K562 (cell line): ENCODE data around the gene ZC3H10. TPM values are rescaled to one million over a fixed set of nuclear protein-coding genes. Genes with fewer than 3 reads are reported as not detected.
A peak's percentile ranks its signal among the peaks of the same experiment; 100 is the strongest.

ENCODE experiments used
- ARID1B ChIP-seq: fragments of 450-650 bp; IDR thresholded peaks from 2 replicates; pipeline ENCODE4 v1.6.1; 2016; ENCODE audit warnings: antibody characterized with exemption, mild to moderate bottlenecking, inconsistent platforms
- ARNT ChIP-seq, 2 experiments: fragments of 450-650 bp; IDR thresholded peaks; 2 replicates each; pipeline ENCODE4 v1.6.1; 2016; ENCODE audit warnings: mild to moderate bottlenecking in 1 of 2
- CLOCK ChIP-seq: fragments of 250-450 bp; sonication (Bioruptor Pico); IDR thresholded peaks from 2 replicates; pipeline ENCODE4 v1.4.0; 2020; ENCODE audit warnings: mild to moderate bottlenecking, moderate library complexity, borderline replicate concordance
- GATA2 ChIP-seq: sonication (generic); formaldehyde crosslinking; IDR thresholded peaks from 2 replicates; pipeline ENCODE4 v1.4.0; 2020; ENCODE audit warnings: mild to moderate bottlenecking, missing genetic modification reagents
- ILK ChIP-seq: fragments of 450-650 bp; IDR thresholded peaks from 2 replicates; pipeline ENCODE4 v1.6.1; 2016; ENCODE audit warnings: missing genetic modification characterization, low read depth, mild to moderate bottlenecking, missing compliant biosample characterization, moderate library complexity, borderline replicate concordance
- KAT7 ChIP-seq: sonication (generic); formaldehyde crosslinking; IDR thresholded peaks from 2 replicates; pipeline ENCODE4 v1.8.0; 2022; ENCODE audit warnings: missing genetic modification reagents, mild to moderate bottlenecking, borderline replicate concordance
- KDM5B ChIP-seq: fragments of 200-600 bp; sonication (generic); IDR thresholded peaks from 2 replicates; pipeline ENCODE4 v1.6.1; 2012; ENCODE audit warnings: low read depth, mild to moderate bottlenecking, moderate library complexity, low read length, control low read depth, inconsistent platforms; ENCODE audit not compliant: insufficient replicate concordance
- MIER1 ChIP-seq: fragments of 450-650 bp; IDR thresholded peaks from 2 replicates; pipeline ENCODE4 v1.6.1; 2016; ENCODE audit warnings: antibody characterized with exemption, mild to moderate bottlenecking, low read depth
- NFXL1 ChIP-seq: fragments of 450-650 bp; formaldehyde crosslinking; IDR thresholded peaks from 2 replicates; pipeline ENCODE4 v1.4.0; 2021; ENCODE audit warnings: mild to moderate bottlenecking
- NONO ChIP-seq, 2 experiments: fragments of 200-400 bp in 1 of 2; fragments of 450-650 bp in 1 of 2; formaldehyde crosslinking in 1 of 2; IDR thresholded peaks; 2 replicates each; pipeline ENCODE4 v1.6.1; 2017; ENCODE audit warnings: low read depth in 2 of 2, mild to moderate bottlenecking in 2 of 2, moderate library complexity in 2 of 2, low read length in 1 of 2
- PATZ1 ChIP-seq: fragments of 250-450 bp; sonication (Bioruptor Pico); IDR thresholded peaks from 2 replicates; pipeline ENCODE4 v1.5.0; 2020; ENCODE audit warnings: mild to moderate bottlenecking, borderline replicate concordance
- PRPF4 ChIP-seq: fragments of 200-400 bp; formaldehyde crosslinking; IDR thresholded peaks from one replicate; pipeline ENCODE4 v1.6.1; 2017; ENCODE audit warnings: low read length, low read depth, mild to moderate bottlenecking; ENCODE audit not compliant: insufficient read depth, poor library complexity, severe bottlenecking
- PYGO2 ChIP-seq: fragments of 450-650 bp; IDR thresholded peaks from 2 replicates; pipeline ENCODE4 v1.6.1; 2016; ENCODE audit warnings: mild to moderate bottlenecking, missing genetic modification characterization, moderate library complexity, missing compliant biosample characterization
- RBM17 ChIP-seq: fragments of 200-400 bp; formaldehyde crosslinking; IDR thresholded peaks from 2 replicates; pipeline ENCODE4 v1.6.1; 2017; ENCODE audit warnings: low read depth, mild to moderate bottlenecking, low read length, borderline replicate concordance
- RHOXF2B ChIP-seq: fragments of 250-450 bp; sonication (Bioruptor Pico); conservative IDR thresholded peaks from 2 replicates; pipeline ENCODE4 v1.5.1; 2021
- STAT5B ChIP-seq: fragments of 250-450 bp; sonication (Bioruptor Pico); IDR thresholded peaks from 2 replicates; pipeline ENCODE4 v1.8.0; 2021; ENCODE audit warnings: mild to moderate bottlenecking, inconsistent platforms
- TAF9B ChIP-seq: fragments of 450-650 bp; IDR thresholded peaks from 2 replicates; pipeline ENCODE4 v1.6.1; 2018; ENCODE audit warnings: mild to moderate bottlenecking; ENCODE audit not compliant: partially characterized antibody
- TOE1 ChIP-seq, 2 experiments: fragments of 450-650 bp in 1 of 2; sonication (generic) in 1 of 2; formaldehyde crosslinking in 1 of 2; IDR thresholded peaks; 2 replicates each; pipeline versions ENCODE4 v1.7.1 to v1.8.0; 2016 to 2022; ENCODE audit warnings: borderline replicate concordance in 2 of 2, mild to moderate bottlenecking in 2 of 2, antibody characterized with exemption in 1 of 2, inconsistent platforms in 1 of 2, low read depth in 1 of 2, missing genetic modification reagents in 1 of 2, moderate library complexity in 1 of 2
- ZFX ChIP-seq: sonication (generic); formaldehyde crosslinking; IDR thresholded peaks from 2 replicates; pipeline ENCODE4 v1.8.0; 2022; ENCODE audit warnings: mild to moderate bottlenecking, missing genetic modification reagents, moderate library complexity
- polyA plus RNA-seq, 8 experiments: library from polyadenylated mRNA; depleted of rRNA in 4 of 8; stranded (reverse) in 5 of 8; unstranded in 3 of 8; fragments of >200 nt; fragmentation: Nextera tagmentation in 2 of 8; fragmentation: Illumina TruSeq in 1 of 8; extraction: Ambion mirVana in 2 of 8; extraction: Trizol in 1 of 8; gene quantifications; 2 replicates each; pipeline versions ENCODE4 v1.2.1 to v1.2.3, GENCODE V29; 2011 to 2014; ENCODE audit warnings: inconsistent platforms in 1 of 8, missing spikeins in 1 of 8
- total RNA-seq, 7 experiments: library from RNA; depleted of rRNA in 6 of 7; stranded (reverse); fragments of >200 nt in 6 of 7; fragmentation: Illumina TruSeq in 2 of 7; extraction: Trizol in 2 of 7; gene quantifications; 2 replicates each; pipeline versions ENCODE4 v1.2.1 to v1.2.3, GENCODE V29; 2011 to 2021; ENCODE audit warnings: low replicate concordance in 1 of 7
- TF ChIP-seq, protein P1 (sequence below): fragments of 450-650 bp; formaldehyde crosslinking; IDR thresholded peaks from 2 replicates; pipeline ENCODE4 v1.4.0; 2022; ENCODE audit warnings: mild to moderate bottlenecking, moderate library complexity

Gene ZC3H10
- total and polyA plus RNA-seq, 9 of the 15 experiments (the other 6 are each of a cell fraction or from before 2014, with no cell fraction given) = 0.31 to 4.1 (median 1.6) TPM

- 0 out of 2 replicates have a peak, but pooled peaks have one; percentile 66 for TF ChIP-seq RHOXF2B
- TF ChIP-seq NFXL1 (CRISPR knock-in tag) = peak; percentile 66; the same call in 1 of the 2 replicates
- peak in 1 of 2 experiments; percentile 65; a peak in 2 of 4 replicates for TF ChIP-seq ARNT (IDR thresholded peaks at IDR 0.05)
- peak; percentile 65 for TF ChIP-seq ARID1B
- no peak for TF ChIP-seq GATA2 (CRISPR knock-in tag)
- peak; percentile 60; the same call in 1 of the 2 replicates for TF ChIP-seq PYGO2 (tag)
- TF ChIP-seq KAT7 (CRISPR knock-in tag) = no peak
- TF ChIP-seq, protein P1, sequence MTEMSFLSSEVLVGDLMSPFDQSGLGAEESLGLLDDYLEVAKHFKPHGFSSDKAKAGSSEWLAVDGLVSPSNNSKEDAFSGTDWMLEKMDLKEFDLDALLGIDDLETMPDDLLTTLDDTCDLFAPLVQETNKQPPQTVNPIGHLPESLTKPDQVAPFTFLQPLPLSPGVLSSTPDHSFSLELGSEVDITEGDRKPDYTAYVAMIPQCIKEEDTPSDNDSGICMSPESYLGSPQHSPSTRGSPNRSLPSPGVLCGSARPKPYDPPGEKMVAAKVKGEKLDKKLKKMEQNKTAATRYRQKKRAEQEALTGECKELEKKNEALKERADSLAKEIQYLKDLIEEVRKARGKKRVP = peak; percentile 61
- TF ChIP-seq CLOCK (CRISPR knock-in tag) = no peak
- TF ChIP-seq ZFX = peak; percentile 87
- TF ChIP-seq KDM5B = peak; percentile 97
- TF ChIP-seq TOE1 (IDR thresholded peaks at IDR 0.05; ENCODE audit: borderline replicate concordance) = peak; percentile 73; the same call in 1 of the 2 replicates
- TF ChIP-seq TOE1 (CRISPR knock-in tag; IDR thresholded peaks at IDR 0.05; ENCODE audit: borderline replicate concordance, low read depth) = no peak
- no peak for TF ChIP-seq STAT5B (CRISPR knock-in tag)
- peak; percentile 94 for TF ChIP-seq TAF9B
- TF ChIP-seq RBM17 = no peak
- no peak for TF ChIP-seq ILK
- peak; percentile 85; the same call in 1 of the 2 replicates for TF ChIP-seq PATZ1 (CRISPR knock-in tag)
- peak; percentile 31 for TF ChIP-seq PRPF4
- TF ChIP-seq MIER1 = no peak
- 0 out of 4 replicates have a peak, but pooled peaks of 1 of the 2 experiments have one; percentile 38 for TF ChIP-seq NONO (IDR thresholded peaks at IDR 0.05; ENCODE audit: low read depth in 2 of 2, low read length in 1 of 2)
These were observed 40.2 kb downstream of the ZC3H10 start, which contains the start of gene MYL6 (continued) for GRCh38 chr12:56158029-56158925.
